Activated CD4-positive, alpha-beta memory T cell treated with anti-CD3 and anti-CD28 coated beads, Interleukin-2, amount 10 ng/mL, durations not matched to agents 7 days and 5 days (primary cell): ENCODE data around the gene MGAT3. TPM values are rescaled to one million over a fixed set of nuclear protein-coding genes. Genes with fewer than 3 reads are reported as not detected.

Source experiments
- CTCF ChIA-PET: fragments of 350-600 bp; sonication (Branson Sonifier 250); formaldehyde crosslinking; loops from one replicate; lab custom pipeline; 2021; ENCODE audit warnings: antibody characterized with exemption, inconsistent platforms; lab: Charles Lee
- POLR2A ChIA-PET: fragments of 350-600 bp; sonication (Branson Sonifier 250); formaldehyde crosslinking; loops from one replicate; lab custom pipeline; 2021; ENCODE audit warnings: antibody characterized with exemption; lab: Charles Lee
- DNase-seq: peaks from one replicate; pipeline ENCODE4 v3.0.0-alpha.2; 2020
- H3K27ac Mint-ChIP-seq: one replicate; pipeline ENCODE4 v1.8.0; 2021; ENCODE audit warnings: mild to moderate bottlenecking, mixed read lengths
- H3K27me3 Mint-ChIP-seq: one replicate; pipeline ENCODE4 v1.8.0; 2021; ENCODE audit warnings: mixed read lengths
- H3K36me3 Mint-ChIP-seq: one replicate; pipeline ENCODE4 v1.8.0; 2021; ENCODE audit warnings: low read depth, mixed read lengths
- H3K4me1 Mint-ChIP-seq: one replicate; pipeline ENCODE4 v1.8.0; 2021; ENCODE audit warnings: mixed read lengths
- H3K4me3 Mint-ChIP-seq: one replicate; pipeline ENCODE4 v1.8.0; 2021; ENCODE audit warnings: mild to moderate bottlenecking, mixed read lengths
- H3K9me3 Mint-ChIP-seq: one replicate; pipeline ENCODE4 v1.8.0; 2021; ENCODE audit warnings: mixed read lengths
- total RNA-seq, 2 experiments: library from RNA; stranded (reverse); gene quantifications; one replicate each; pipeline ENCODE4 v1.2.3, GENCODE V29; 2021

MGAT3 gene
- total RNA-seq, 2 experiments from 2014 or later, result 0.55 to 0.83 TPM

DNA sequence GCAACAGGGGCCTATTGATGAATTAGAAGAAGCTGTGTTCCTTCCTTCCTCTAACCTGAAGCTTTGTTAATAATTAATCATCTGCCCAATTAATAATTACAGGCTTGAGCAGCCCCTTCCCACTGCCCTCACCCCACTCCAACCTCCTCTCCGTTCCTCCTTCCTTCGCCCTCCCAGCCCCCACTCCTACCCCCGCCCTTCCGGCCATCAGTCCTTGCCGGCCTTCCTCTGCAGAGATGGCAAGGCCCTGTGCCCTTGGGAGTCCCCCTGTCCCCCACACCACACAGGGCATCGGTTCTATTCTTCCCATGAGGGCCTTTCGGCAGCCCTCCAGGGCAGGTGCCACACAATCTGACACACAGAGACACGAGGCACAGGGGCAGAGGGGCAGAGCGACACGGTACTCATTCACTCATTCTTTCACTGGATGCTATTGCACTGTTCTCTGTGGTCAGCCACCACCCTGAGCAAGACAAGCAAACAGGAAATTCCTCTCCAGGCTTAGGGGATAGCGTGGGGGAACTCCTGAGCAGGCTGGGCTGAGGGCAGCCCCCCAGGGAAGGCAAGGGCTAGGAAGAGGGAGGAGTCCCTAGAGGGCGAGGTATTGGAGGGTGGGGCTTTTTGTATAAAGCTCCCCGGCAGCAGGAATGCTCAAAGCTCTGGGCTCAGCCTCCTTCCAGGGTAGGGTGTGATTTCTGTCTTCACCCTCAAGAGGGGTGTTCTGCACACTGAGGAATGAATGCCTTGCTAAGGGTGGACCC lies 14.7 kb downstream of the MGAT3 start:
- Mint-ChIP-seq H3K4me3 (no peak overlapping the region), H3K9me3 (no peaks in the 10 kb centered on the region), H3K4me1 (peaks cover 22% of the 10 kb centered on the region), H3K27ac (peak overlapping the region; percentile 66), H3K36me3 (no peaks in the 10 kb centered on the region), H3K27me3 (no peaks in the 10 kb centered on the region)
- DNase-seq, result peak; percentile 26
- ChIA-PET POLR2A (no interaction called here), CTCF (no interaction called here)

DNA sequence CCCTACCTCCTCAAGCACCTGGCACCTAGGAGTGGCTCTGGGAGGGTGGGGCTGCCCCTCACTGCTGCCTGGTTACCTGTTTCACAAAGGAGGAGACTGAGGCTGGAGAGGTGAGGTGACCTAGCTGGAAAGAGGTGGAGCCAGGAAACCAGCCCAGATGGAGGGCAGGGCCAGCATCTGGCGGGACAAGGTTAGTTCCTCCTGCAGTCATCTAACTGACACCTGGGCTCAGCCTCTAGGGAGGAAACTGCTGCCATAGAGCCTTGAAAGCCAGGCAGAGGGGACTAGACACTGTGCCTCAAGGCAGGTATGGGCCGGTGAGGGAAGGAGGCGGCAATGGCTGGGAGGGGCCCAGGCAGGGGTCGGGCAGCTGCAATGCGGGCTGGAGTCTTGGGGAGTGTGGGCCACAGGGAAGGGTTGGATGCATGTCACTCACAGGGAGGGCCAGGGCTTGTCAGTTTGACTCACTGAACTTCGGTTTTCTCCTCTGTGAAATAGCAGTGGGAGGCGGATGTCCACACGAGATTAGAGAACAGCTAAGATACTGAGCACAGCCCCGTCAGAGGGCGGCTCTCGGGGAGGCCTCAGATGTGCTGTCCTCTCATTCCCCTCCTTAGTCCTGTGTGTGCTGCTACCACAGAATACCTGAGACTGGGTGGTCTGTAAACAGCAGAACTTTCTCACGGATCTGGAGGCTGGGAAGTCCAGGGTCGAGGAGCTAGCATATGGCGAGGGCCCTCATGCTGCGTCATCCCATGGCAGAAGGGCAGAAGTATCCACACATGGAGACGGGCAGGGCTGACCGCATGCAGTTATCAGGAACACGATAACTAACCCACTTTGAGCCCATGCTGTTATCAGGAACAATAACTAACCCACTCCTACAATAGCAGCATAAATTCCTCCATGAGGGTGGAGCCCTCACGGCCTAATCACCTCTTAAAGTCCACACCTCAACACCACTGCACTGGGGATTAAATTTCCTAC lies 16.1 kb downstream of the MGAT3 start:
- Mint-ChIP-seq H3K4me1 (peaks cover 17% of the 10 kb centered on the region), H3K27me3 (no peaks in the 10 kb centered on the region), H3K27ac (no peak overlapping the region), H3K36me3 (no peaks in the 10 kb centered on the region), H3K4me3 (no peak overlapping the region), H3K9me3 (no peaks in the 10 kb centered on the region)
- DNase-seq, result no peak
- CTCF ChIA-PET, result interaction anchor here (1.2 kb wide), 1 partner anchor 36 kb away, joined by 3 read pairs; no protein-coding TSS in a partner anchor
- POLR2A ChIA-PET, result no interaction called here

DNA sequence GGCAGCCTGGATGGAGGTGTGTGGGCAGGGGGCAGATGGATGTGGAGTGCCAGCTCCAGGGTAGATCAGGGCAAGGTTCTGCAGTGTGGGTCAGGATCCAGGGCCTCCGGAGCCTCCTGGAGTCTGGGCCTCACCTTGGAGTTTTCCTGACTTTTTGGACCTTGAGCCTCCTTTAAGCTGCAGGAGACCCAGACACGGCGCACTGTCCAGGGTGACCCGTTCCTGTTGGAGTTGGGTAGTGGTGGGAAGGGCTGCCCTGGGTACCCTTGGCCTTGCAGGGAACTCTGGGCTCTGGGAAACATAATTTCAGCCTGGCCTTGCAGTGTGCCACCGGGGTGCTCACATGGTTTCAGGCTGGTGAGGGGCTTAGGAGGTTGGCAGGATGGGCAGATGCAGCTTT lies 17.0 kb downstream of the MGAT3 start:
- H3K4me3 Mint-ChIP-seq, result no peak overlapping the region
- ChIA-PET POLR2A (no interaction called here), CTCF (interaction anchor here (1.2 kb wide), 1 partner anchor 36 kb away, joined by 3 read pairs; no protein-coding TSS in a partner anchor)
- peaks cover 17% of the 10 kb centered on the region for H3K4me1 Mint-ChIP-seq
- no peaks in the 10 kb centered on the region for H3K9me3 Mint-ChIP-seq
- H3K27me3 Mint-ChIP-seq, result no peaks in the 10 kb centered on the region
- no peak for DNase-seq
- H3K27ac Mint-ChIP-seq, result no peak overlapping the region
- no peaks in the 10 kb centered on the region for H3K36me3 Mint-ChIP-seq

DNA sequence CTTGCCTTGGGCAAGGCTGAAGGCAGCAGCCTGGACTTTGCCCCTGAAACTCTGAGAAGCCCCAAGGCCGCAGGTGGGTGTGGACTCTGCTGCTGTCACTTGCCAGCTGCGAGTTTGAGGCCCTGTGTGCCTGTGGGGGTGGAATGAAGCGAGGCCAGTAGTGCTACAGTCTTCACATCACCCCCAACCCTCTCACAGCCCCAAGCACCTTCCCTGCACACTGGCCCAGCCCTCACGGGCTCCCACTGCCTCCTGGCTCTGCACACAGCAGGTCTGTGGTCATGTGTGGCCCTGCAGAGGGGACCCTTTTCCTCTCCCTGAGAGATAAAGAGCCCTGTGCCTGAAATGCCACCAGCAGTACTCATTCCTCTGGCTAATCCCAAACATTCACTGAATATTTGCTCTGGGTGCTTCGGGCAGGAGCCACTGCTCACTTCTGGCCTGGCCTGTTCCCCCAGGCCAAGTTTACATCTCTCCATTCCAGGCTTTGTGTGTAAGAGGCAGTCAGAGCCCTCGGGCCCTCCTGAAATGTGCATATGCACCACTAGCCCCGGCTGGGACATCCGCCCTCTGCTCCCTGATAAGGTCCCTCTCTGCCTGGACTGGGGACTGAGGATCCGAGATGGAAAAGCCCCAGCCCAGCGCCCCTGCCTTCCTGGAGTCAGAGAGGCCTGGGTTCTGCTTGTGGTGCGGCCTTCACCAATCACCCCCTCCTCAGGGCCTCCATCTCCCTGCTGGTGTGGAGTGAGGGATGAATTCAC lies 17.7 kb downstream of the MGAT3 start:
- H3K4me1 Mint-ChIP-seq, result peaks cover 17% of the 10 kb centered on the region
- no peak overlapping the region for H3K27ac Mint-ChIP-seq
- no peaks in the 10 kb centered on the region for H3K36me3 Mint-ChIP-seq
- DNase-seq, result no peak
- no peak overlapping the region for H3K4me3 Mint-ChIP-seq
- ChIA-PET POLR2A (no interaction called here), CTCF (interaction anchor here (0.6 kb wide), 1 partner anchor 40 kb away, joined by 3 read pairs; no protein-coding TSS in a partner anchor)
- H3K27me3 Mint-ChIP-seq, result no peaks in the 10 kb centered on the region
- H3K9me3 Mint-ChIP-seq, result no peaks in the 10 kb centered on the region

- H3K27ac Mint-ChIP-seq, result no peak overlapping the region
- H3K4me1 Mint-ChIP-seq, result peaks cover 16% of the 10 kb centered on the region
- no peaks in the 10 kb centered on the region for H3K36me3 Mint-ChIP-seq
- ChIA-PET POLR2A (no interaction called here), CTCF (interaction anchor here (0.6 kb wide), 1 partner anchor 39 kb away, joined by 3 read pairs; no protein-coding TSS in a partner anchor)
- H3K27me3 Mint-ChIP-seq, result no peaks in the 10 kb centered on the region
- H3K4me3 Mint-ChIP-seq, result no peak overlapping the region
- no peak for DNase-seq
- no peaks in the 10 kb centered on the region for H3K9me3 Mint-ChIP-seq
These were observed 18.5 kb downstream of the MGAT3 start for GRCh38 chr22:39475337-39475736.

- H3K4me3 Mint-ChIP-seq, result no peak overlapping the region
- H3K27ac Mint-ChIP-seq, result no peak overlapping the region
- H3K9me3 Mint-ChIP-seq, result no peaks in the 10 kb centered on the region
- ChIA-PET CTCF (no interaction called here), POLR2A (no interaction called here)
- no peaks in the 10 kb centered on the region for H3K36me3 Mint-ChIP-seq
- no peak for DNase-seq
- H3K27me3 Mint-ChIP-seq, result no peaks in the 10 kb centered on the region
- peaks cover 15% of the 10 kb centered on the region for H3K4me1 Mint-ChIP-seq
These were observed 19.1 kb downstream of the MGAT3 start for GRCh38 chr22:39475902-39476301.

DNA sequence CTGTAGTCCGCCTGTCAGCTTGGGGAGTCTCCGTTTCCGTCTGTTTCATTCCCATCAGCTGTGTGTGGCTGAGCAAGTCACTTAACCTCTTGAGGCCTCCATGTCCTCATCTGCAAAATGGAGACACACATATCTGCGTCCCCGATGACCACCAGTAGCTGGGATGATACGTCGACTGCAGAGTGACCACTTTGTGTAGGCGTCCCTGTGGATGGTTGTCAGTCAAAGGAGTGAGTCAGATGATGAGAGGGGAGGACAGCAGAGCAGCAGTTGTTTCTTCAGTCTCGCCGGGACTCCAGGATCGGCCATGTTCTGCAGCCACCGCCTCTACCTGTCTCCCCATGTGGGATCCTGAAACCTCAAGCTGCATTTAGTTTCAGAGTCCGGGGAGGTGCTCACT lies 19.9 kb downstream of the MGAT3 start:
- Mint-ChIP-seq H3K4me3 (no peak overlapping the region), H3K27me3 (no peaks in the 10 kb centered on the region), H3K9me3 (no peaks in the 10 kb centered on the region), H3K36me3 (no peaks in the 10 kb centered on the region), H3K27ac (no peak overlapping the region), H3K4me1 (peaks cover 10% of the 10 kb centered on the region)
- DNase-seq, result no peak
- POLR2A ChIA-PET, result no interaction called here
- CTCF ChIA-PET, result no interaction called here

- Mint-ChIP-seq H3K27me3 (no peaks in the 10 kb centered on the region), H3K27ac (no peak overlapping the region), H3K4me3 (no peak overlapping the region), H3K36me3 (no peaks in the 10 kb centered on the region), H3K9me3 (no peaks in the 10 kb centered on the region), H3K4me1 (peaks cover 3% of the 10 kb centered on the region)
- CTCF ChIA-PET, result no interaction called here
- POLR2A ChIA-PET, result no interaction called here
- no peak for DNase-seq
These were observed 20.7 kb downstream of the MGAT3 start for GRCh38 chr22:39477542-39477941.

DNA sequence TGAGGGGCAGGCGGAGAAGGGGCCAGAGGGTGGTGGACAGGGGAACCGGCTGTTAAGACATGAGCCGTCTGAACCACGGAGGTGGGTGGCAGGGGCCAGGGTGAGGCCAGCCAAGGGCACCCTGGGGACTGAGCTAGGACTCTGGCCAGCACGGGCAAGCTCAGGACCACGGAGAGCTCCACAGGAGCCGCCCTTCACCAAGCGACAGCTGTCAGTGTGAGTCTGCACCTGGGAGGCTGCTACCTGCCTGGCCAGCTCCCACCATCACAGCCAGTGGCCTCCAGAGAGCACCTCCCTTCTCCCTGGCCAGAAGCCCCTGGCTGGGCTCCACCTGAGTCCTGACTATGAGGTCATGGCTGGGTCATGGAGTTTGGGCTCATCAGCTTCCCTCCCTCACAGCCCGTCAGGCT lies 21.6 kb downstream of the MGAT3 start:
- H3K36me3 Mint-ChIP-seq, result no peaks in the 10 kb centered on the region
- POLR2A ChIA-PET, result interaction anchor here (1.1 kb wide), 1 partner anchor 10 kb away, joined by 3 read pairs; no protein-coding TSS in a partner anchor

DNA sequence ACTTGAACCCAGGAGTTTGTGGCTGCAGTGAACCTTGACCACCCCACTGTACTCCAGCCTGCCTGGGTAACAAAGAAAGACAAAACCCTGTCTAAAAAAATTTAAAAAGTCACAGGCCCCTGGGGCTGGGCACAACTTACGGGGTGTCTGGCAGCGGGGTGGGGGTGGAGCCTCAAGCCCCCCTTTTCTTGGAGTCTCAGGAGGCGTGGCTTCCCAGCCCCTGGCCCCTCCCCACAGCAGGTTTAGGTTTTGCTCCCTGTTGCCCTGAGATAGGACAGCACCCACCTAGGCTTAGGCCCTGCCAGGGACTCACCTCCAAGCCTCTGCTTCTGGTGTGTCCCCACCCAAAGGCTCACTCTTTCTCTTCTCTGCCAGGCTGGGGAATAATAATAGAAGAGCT lies 22.4 kb downstream of the MGAT3 start:
- ChIA-PET CTCF (no interaction called here), POLR2A (interaction anchor here (1.1 kb wide), 1 partner anchor 11 kb away, joined by 3 read pairs; no protein-coding TSS in a partner anchor)
- Mint-ChIP-seq H3K27ac (no peak overlapping the region), H3K9me3 (no peaks in the 10 kb centered on the region), H3K4me1 (no peaks in the 10 kb centered on the region), H3K27me3 (peaks cover 2% of the 10 kb centered on the region), H3K36me3 (no peaks in the 10 kb centered on the region), H3K4me3 (no peak overlapping the region)
- DNase-seq, result no peak

More for the DNA sequence above, 21.6 kb downstream of the MGAT3 start:
- no peak overlapping the region for H3K27ac Mint-ChIP-seq
- peak; percentile 44 for DNase-seq
- no peak overlapping the region for H3K4me3 Mint-ChIP-seq
- CTCF ChIA-PET, result interaction anchor here (1.0 kb wide), 1 partner anchor 18 kb away, joined by 3 read pairs; no protein-coding TSS in a partner anchor
- no peaks in the 10 kb centered on the region for H3K27me3 Mint-ChIP-seq
- H3K9me3 Mint-ChIP-seq, result no peaks in the 10 kb centered on the region
- no peaks in the 10 kb centered on the region for H3K4me1 Mint-ChIP-seq

DNA sequence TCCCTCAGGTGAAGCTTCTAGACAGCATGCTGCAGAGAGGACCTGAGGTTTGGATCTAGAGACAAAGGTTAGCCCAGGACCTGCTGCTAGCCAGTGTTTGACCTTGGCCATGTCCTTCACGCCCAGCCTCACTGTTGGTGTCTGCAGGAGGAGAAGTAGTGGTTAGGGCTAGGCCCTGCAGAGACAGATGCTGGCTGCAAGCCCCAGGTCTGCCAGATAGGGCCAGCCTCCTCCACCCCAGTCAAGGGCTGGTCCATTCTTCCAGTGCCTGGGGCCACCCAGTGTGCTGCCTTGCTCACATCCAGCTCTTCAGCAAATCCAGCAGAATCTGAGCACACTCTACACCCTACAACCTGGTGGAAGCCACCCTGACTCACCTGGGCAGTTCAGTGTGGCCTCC lies 23.7 kb downstream of the MGAT3 start:
- no peak overlapping the region for H3K27ac Mint-ChIP-seq
- ChIA-PET POLR2A (no interaction called here), CTCF (no interaction called here)
- no peaks in the 10 kb centered on the region for H3K36me3 Mint-ChIP-seq
- H3K9me3 Mint-ChIP-seq, result no peaks in the 10 kb centered on the region
- DNase-seq, result no peak
- no peaks in the 10 kb centered on the region for H3K4me1 Mint-ChIP-seq
- peaks cover 2% of the 10 kb centered on the region for H3K27me3 Mint-ChIP-seq
- H3K4me3 Mint-ChIP-seq, result no peak overlapping the region

DNA sequence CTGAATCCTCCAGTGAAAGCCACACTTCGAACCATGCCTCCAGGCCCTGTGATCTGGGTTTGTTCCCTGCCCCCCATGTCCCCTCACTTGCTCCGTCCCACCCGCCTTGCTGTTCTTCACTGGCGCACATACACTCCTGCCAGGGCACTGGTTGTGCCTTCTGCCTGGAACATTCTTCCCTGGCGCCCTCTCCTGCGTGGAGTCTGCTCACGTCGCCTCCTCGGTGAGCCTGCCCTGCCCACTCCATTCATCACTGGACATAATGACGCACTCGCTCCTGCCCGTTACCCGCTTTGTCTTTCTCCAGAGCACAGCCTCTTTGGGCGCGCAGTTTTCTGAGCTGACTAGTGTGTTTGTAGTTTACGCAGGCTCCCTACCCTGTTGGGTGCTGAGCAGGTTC lies 24.2 kb downstream of the MGAT3 start:
- Mint-ChIP-seq H3K27me3 (peaks cover 2% of the 10 kb centered on the region), H3K9me3 (no peaks in the 10 kb centered on the region), H3K36me3 (no peaks in the 10 kb centered on the region), H3K4me3 (no peak overlapping the region), H3K4me1 (no peaks in the 10 kb centered on the region), H3K27ac (no peak overlapping the region)
- ChIA-PET POLR2A (no interaction called here), CTCF (interaction anchor here (0.6 kb wide), 1 partner anchor 854 kb away, joined by 4 read pairs; no protein-coding TSS in a partner anchor)
- no peak for DNase-seq
